ENCODE results near the gene DUSP22.

Gene DUSP22

DNA sequence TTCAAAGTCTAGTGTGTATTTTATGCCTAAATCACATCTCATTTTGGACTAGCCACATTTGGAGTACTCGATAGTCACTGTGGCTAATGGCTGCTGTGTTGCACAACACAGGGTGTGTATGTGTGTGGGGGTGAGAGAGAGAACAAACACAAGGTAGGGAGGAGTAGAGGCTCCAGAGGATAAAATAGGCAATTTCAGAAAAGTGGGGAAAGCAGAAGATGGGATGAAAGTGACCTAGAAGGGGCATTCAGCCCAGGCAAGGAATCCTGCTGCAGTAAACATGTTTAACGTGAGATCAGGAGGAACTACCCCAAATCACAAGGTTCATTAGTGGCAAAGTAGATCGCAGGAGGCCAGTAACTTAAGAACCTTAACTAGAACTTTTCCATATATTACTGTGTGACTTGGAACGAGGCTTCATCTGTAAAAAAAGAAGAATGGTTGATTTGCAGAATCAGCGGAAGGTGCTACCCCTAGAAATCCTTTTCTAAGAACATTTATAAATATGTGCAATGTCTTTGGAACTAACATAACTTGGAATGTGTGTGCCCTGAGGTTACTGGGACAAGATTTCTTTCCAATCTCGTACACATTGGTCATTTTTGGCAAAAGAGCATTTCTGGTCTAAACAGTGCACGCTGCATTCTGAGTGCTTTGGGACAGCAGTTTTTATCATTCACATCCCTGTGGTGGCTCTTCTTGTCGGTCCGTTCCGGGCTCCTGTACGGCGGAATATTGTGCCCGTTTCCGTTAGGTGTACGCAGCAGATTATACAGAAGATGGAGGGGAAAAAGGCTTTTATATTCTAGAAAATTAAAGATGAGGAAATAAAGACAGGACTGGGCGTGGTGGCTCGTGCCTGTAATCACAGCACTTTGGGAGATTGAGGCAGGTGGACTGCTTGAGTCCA, 2.6 kb downstream of the DUSP22 start:
- no peaks in the 10 kb centered on the region for H3K27me3 ChIP-seq
- H3K9me3 ChIP-seq: no peaks in the 10 kb centered on the region
- peak overlapping the region; percentile 91 for H3K27ac ChIP-seq
- peak overlapping the region; percentile 4 to 70 for H3K4me3 ChIP-seq (ENCODE audit: low read depth in 1 of 2, low read length in 1 of 2)
- no peaks in the 10 kb centered on the region for H3K36me3 ChIP-seq
- TF ChIP-seq, protein P1, sequence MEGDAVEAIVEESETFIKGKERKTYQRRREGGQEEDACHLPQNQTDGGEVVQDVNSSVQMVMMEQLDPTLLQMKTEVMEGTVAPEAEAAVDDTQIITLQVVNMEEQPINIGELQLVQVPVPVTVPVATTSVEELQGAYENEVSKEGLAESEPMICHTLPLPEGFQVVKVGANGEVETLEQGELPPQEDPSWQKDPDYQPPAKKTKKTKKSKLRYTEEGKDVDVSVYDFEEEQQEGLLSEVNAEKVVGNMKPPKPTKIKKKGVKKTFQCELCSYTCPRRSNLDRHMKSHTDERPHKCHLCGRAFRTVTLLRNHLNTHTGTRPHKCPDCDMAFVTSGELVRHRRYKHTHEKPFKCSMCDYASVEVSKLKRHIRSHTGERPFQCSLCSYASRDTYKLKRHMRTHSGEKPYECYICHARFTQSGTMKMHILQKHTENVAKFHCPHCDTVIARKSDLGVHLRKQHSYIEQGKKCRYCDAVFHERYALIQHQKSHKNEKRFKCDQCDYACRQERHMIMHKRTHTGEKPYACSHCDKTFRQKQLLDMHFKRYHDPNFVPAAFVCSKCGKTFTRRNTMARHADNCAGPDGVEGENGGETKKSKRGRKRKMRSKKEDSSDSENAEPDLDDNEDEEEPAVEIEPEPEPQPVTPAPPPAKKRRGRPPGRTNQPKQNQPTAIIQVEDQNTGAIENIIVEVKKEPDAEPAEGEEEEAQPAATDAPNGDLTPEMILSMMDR (IDR thresholded peaks at IDR 0.05): no peak
- peaks cover 87 to 92% of the 10 kb centered on the region in 2 experiments for H3K4me1 ChIP-seq (ENCODE audit: control insufficient read depth in 1 of 2, insufficient read depth in 1 of 2, low read depth in 1 of 2, low read length in 1 of 2)

DNA sequence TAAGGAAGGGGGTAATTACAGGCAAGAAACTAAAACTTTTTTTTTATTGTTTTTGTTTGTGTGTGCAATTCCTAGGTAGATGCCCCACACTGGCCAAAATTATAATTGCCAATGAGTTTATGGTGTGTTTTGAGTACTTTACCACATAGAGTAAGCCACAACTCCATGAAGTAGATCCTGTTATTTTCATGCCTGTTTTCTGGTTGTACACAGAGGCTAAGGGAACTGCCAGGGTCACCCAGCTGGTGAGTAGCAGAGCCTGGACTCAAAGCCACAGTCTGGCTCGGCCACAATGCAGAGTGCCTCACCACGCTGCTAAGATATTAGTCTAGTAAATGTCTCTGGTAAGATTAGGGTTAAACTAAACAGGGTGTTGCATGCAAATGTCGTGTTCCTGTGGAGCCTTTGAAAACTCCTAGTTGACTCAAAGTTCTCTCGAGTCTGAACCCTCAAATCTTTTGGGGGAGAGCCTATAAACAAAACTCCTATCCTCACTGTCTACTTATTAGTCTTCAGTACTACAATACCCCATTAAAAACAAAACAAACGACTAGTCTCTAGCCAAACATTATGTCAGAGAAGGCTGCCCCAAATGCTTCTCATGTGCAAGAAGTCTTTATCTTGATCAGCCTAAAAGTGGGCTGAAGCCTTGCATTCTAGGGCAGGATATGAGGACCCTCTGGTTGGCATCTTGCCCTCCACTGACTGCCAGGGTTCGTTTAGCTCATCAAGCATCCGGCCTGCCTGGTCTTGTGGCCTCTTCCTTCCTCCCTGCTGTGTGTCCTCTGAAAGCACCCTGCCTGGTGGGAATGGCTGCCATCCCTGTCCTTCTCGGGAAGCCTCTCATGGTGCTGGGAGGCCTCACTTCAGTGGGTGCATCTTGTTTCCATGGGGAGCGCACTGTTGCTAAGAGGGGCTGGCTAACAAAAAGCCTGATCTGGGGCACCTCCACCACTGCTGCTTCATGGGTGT, 4.2 kb downstream of the DUSP22 start:
- peaks cover 79 to 81% of the 10 kb centered on the region in 2 experiments for H3K4me1 ChIP-seq (ENCODE audit: control insufficient read depth in 1 of 2, insufficient read depth in 1 of 2, low read depth in 1 of 2, low read length in 1 of 2)
- H3K27me3 ChIP-seq: no peaks in the 10 kb centered on the region
- peak overlapping the region; percentile 69 for H3K27ac ChIP-seq
- no peaks in the 10 kb centered on the region for H3K9me3 ChIP-seq
- no peak overlapping the region for H3K4me3 ChIP-seq (ENCODE audit: low read depth in 1 of 2, low read length in 1 of 2)
- TF ChIP-seq, protein P1 (IDR thresholded peaks at IDR 0.05): no peak
- H3K36me3 ChIP-seq: no peaks in the 10 kb centered on the region

DNA sequence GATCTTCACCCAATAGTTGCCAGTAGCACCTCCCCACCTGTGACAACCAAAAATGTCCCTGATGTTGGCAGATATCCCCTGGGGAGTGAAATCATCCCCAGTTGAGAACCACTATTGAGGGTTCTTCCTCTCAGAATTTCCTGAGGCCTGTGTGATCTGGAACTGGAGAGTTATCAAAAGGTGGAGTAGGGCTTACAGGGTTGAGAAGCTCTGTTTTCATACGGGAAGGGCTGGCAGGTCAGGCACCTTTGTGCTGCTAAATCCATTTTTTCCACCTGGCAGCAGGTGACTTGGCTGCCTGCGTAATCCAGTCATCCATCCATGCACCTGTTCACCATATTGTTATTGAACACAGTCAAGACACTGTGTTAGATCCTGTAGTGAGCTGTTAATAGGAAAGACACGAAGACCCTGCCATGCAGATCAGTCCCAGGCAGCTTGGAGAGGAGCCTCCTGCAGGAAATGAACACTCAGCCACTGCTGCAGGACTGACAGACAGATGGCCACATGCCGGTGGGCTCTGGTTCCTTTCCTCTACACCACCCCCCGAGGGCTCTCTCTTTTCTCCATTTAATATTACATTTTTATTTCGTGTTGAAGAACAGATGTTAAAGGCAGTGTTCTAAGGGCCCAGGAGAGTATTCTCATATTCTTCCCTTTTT, 5.4 kb downstream of the DUSP22 start:
- H3K4me3 ChIP-seq (ENCODE audit: low read depth in 1 of 2, low read length in 1 of 2): peak overlapping the region; percentile 25 to 38
- peaks cover 74 to 78% of the 10 kb centered on the region in 2 experiments for H3K4me1 ChIP-seq (ENCODE audit: control insufficient read depth in 1 of 2, insufficient read depth in 1 of 2, low read depth in 1 of 2, low read length in 1 of 2)
- TF ChIP-seq, protein P1 (IDR thresholded peaks at IDR 0.05): no peak
- H3K27me3 ChIP-seq: no peaks in the 10 kb centered on the region
- no peaks in the 10 kb centered on the region for H3K9me3 ChIP-seq
- H3K27ac ChIP-seq: peak overlapping the region; percentile 69
- H3K36me3 ChIP-seq: no peaks in the 10 kb centered on the region

DNA sequence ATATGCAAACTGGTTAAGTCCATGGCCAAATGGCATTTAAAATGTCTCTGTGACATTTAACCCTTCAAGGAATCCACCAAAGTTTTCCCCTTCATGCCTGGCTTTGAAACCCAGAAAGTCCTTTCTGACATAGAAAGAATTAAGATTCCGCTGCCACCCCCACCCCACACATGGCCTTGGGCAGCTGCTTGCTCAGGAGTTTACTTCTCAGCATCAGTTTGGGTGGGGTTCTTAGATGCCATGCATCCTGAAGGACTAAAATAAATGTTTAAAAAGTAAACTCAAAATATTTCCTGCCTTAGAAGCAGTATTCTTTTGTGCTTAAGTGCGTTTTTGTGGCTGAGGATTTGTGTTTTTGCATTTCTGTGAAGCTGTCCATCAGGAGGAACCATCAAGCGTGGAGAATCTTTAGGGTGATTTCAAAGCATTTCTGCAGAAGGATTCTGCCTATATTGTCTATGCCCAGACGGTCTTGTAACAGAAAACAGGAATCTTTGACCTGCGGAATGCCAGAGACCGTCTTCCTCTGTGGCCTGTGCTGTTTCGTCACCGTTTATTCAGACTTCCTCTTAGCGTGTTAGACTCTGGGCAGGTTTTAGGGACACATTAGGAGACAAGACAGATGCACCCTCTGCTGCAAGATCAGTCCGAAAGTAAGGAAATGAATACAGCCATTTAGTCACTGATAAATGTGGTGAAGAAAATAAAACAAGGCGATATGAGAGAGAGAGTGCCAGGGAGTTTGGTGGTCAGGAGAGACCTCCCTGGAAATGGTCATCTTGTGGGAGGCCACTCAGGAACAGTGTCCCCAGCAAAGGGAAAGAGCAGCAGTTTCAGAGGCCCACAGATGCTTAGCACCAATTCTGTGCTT, 6.2 kb downstream of the DUSP22 start:
- Histone ChIP-seq H3K36me3 (no peaks in the 10 kb centered on the region), H3K9me3 (no peaks in the 10 kb centered on the region), H3K4me1 (ENCODE audit: control insufficient read depth in 1 of 2, insufficient read depth in 1 of 2, low read depth in 1 of 2, low read length in 1 of 2) (peaks cover 67 to 73% of the 10 kb centered on the region in 2 experiments), H3K27me3 (no peaks in the 10 kb centered on the region), H3K4me3 (ENCODE audit: low read depth in 1 of 2, low read length in 1 of 2) (peak overlapping the region; percentile 25 to 38), H3K27ac (peak overlapping the region; percentile 69)
- TF ChIP-seq, protein P1 (IDR thresholded peaks at IDR 0.05): no peak
